Immature natural killer cell (primary cell): Measurements from ENCODE around the gene NEK1. TPM values are rescaled to one million over a fixed set of nuclear protein-coding genes. Genes with fewer than 3 reads are reported as not detected.
A peak's percentile ranks its signal among the peaks of the same experiment; 100 is the strongest.
"Not testable (repeated sequence)": the region's sequence is repeated elsewhere in the genome, so short reads cannot be mapped to it uniquely, and the experiment has no call there.

Experiments used
- DNase-seq, 3 donors: peaks; one replicate each; pipeline ENCODE4 v3.0.0; 2022; ENCODE audit warnings: mixed read lengths in 1 of 3
- H3K27ac Mint-ChIP-seq, 6 donors: one replicate each; pipeline ENCODE4 v1.8.0; 2020; ENCODE audit warnings: mixed read lengths in 6 of 6, mild to moderate bottlenecking in 5 of 6, inconsistent platforms in 4 of 6, moderate library complexity in 3 of 6
- H3K27me3 Mint-ChIP-seq, 3 donors: one replicate each; pipeline ENCODE4 v1.8.0; 2020 to 2021; ENCODE audit warnings: low read depth in 3 of 3, mild to moderate bottlenecking in 3 of 3, mixed read lengths in 3 of 3, moderate library complexity in 3 of 3, inconsistent platforms in 1 of 3
- H3K36me3 Mint-ChIP-seq, 3 donors: one replicate each; pipeline ENCODE4 v1.8.0; 2020; ENCODE audit warnings: mixed read lengths in 3 of 3, inconsistent platforms in 2 of 3, mild to moderate bottlenecking in 2 of 3
- H3K4me1 Mint-ChIP-seq, 2 donors: one replicate each; pipeline ENCODE4 v1.8.0; 2020; ENCODE audit warnings: inconsistent platforms in 2 of 2, mild to moderate bottlenecking in 2 of 2, mixed read lengths in 2 of 2, moderate library complexity in 1 of 2
- H3K4me3 Mint-ChIP-seq, 5 donors: one replicate each; pipeline ENCODE4 v1.8.0; 2020; ENCODE audit warnings: mild to moderate bottlenecking in 5 of 5, mixed read lengths in 5 of 5, inconsistent platforms in 3 of 5, moderate library complexity in 3 of 5
- H3K9me3 Mint-ChIP-seq, 6 donors: one replicate each; pipeline ENCODE4 v1.8.0; 2020; ENCODE audit warnings: mild to moderate bottlenecking in 6 of 6, mixed read lengths in 6 of 6, inconsistent platforms in 4 of 6, moderate library complexity in 3 of 6
- polyA plus RNA-seq, 3 donors: library from polyadenylated mRNA; unstranded; fragments of 300-500 nt; fragmentation: Illumina TruSeq; gene quantifications; one replicate each; pipeline ENCODE4 v1.2.3, GENCODE V29; 2021

Gene NEK1
- polyA plus RNA-seq, 3 donors from 2014 or later: 2.5 to 12.8 (median 5.8) TPM

- H3K27ac Mint-ChIP-seq: no peak overlapping the region
- H3K4me1 Mint-ChIP-seq: peaks cover 11 to 12% of the 10 kb centered on the region in 2 donors
- H3K36me3 Mint-ChIP-seq: peaks cover 28 to 35% (median 34%) of the 10 kb centered on the region in 3 donors
- no peak for DNase-seq
- no peak overlapping the region for H3K4me3 Mint-ChIP-seq
- peaks cover 0 to 1% (median 0%) of the 10 kb centered on the region in 3 donors for H3K27me3 Mint-ChIP-seq
- H3K9me3 Mint-ChIP-seq: peaks cover 15 to 28% (median 21%) of the 10 kb centered on the region in 6 donors
Measured at GRCh38 chr4:169440446-169440845, 171.9 kb downstream of the NEK1 start.

DNA sequence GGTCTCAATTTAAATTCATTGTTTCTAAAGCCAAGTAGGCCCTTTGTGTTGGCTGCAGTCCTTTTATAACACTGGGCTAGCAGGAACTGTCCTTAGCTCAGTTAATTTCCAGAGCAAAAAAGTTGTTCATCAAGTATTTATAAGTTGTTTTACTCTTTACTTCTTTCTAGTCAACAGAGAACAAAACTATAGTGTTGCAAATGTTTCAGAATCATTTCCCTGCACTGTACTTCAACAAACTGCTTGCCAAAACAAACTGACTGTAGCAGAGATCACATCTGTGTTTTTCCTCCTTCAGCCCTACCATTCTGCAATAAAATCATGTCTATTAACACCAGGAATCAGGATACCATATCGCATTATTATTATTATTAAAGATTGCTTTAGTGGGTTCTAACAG is 173.1 kb downstream of the NEK1 start:
- no peak for DNase-seq
- H3K27ac Mint-ChIP-seq: no peak overlapping the region
- H3K27me3 Mint-ChIP-seq: peaks cover 0 to 1% (median 0%) of the 10 kb centered on the region in 3 donors
- no peak overlapping the region for H3K4me3 Mint-ChIP-seq
- peaks cover 20 to 28% (median 22%) of the 10 kb centered on the region in 3 donors for H3K36me3 Mint-ChIP-seq
- peaks cover 8 to 19% (median 15%) of the 10 kb centered on the region in 6 donors for H3K9me3 Mint-ChIP-seq
- H3K4me1 Mint-ChIP-seq: peaks cover 11 to 12% of the 10 kb centered on the region in 2 donors

DNA sequence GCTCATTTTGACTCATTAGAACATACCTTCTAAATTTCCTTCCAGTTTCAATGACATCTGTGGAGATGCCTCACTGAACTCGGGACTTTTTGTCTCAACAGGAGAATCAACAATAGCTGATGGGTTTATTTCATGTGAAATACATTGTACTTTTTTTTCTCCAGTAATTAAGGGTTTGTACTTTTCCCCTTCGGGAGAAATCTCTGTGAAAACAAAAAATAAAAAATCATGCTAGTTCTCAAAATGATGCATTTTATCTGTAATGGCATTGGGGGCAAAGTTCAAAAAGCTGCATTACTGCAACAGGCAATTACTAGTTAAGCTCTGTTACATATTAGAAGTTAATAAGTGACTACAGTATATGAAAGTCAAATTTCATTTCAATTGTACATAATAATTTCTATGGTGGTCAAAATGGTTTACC is 174.3 kb downstream of the NEK1 start:
- DNase-seq: no peak
- Mint-ChIP-seq H3K27ac (no peak overlapping the region), H3K27me3 (peaks cover 0 to 1% (median 0%) of the 10 kb centered on the region in 3 donors), H3K9me3 (peaks cover under 1 to 7% (median 6%) of the 10 kb centered on the region in 6 donors), H3K36me3 (peaks cover 11 to 19% (median 13%) of the 10 kb centered on the region in 3 donors), H3K4me1 (peaks cover 11 to 12% of the 10 kb centered on the region in 2 donors), H3K4me3 (no peak overlapping the region)

DNA sequence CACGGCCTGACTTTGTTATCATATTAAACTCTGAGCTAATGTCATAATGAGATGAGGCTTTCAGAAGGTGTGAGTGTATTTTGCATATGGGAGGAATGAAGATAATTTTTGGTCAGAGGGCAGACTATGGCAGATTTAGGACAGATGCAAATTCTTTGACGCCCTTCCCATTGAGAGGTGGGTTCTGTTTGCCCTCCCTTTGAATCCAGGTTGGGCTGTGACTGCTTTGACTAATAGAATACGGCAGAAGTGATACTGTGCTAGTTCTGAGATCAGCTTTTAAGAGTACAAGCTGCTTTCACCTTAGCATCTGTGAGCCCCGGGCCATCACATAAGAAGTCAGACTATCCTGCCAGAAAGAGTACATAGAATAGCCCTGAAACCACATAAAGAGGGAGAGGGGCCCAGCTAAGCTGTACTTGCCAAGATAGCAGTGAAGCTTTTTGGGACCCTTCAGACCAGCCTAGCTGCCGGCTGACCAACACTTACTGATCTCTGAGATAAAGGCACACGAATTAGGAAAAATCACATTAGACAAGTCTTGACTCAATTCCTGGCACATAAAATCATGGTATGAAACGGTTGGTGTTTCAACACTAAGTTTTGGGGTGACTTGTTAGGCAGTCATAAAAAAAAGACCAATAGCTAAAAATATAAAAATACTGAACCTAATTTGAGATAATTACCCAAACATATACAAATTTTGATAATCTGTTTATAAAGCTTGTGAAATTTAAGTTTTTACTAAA is 174.9 kb downstream of the NEK1 start:
- no peak overlapping the region for H3K4me3 Mint-ChIP-seq
- DNase-seq: no peak
- H3K4me1 Mint-ChIP-seq: peaks cover 11 to 12% of the 10 kb centered on the region in 2 donors
- peaks cover 0 to 4% (median 3%) of the 10 kb centered on the region in 6 donors for H3K9me3 Mint-ChIP-seq
- H3K27ac Mint-ChIP-seq: no peak overlapping the region
- H3K27me3 Mint-ChIP-seq: peaks cover 0 to 1% (median 0%) of the 10 kb centered on the region in 3 donors
- peaks cover 9 to 16% (median 10%) of the 10 kb centered on the region in 3 donors for H3K36me3 Mint-ChIP-seq

DNA sequence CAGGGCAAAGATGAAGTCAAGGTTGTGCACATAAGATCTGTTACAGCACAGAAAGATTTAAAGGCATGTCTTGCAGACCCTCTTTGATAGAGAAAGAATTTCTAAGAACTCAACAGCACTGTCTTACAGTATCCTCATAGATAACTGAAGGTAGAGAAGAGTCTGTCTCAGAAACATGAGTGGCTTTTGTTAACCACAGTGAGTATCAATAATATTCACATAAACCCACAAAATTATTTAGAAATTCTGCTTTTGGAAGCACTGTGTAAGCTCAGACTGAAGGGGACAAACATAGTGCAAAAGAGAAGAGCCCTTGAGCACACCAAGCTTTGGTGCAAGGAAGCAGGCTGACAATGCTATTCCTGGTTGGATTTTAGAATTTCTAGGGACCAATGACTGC is 175.6 kb downstream of the NEK1 start:
- Mint-ChIP-seq H3K4me3 (no peak overlapping the region), H3K27me3 (peaks cover 0 to 1% (median 0%) of the 10 kb centered on the region in 3 donors), H3K36me3 (peaks cover 4 to 15% (median 6%) of the 10 kb centered on the region in 3 donors), H3K4me1 (peaks cover 10 to 11% of the 10 kb centered on the region in 2 donors), H3K27ac (no peak overlapping the region), H3K9me3 (no peaks in the 10 kb centered on the region)
- no peak for DNase-seq

- Mint-ChIP-seq H3K9me3 (no peaks in the 10 kb centered on the region), H3K27me3 (no peaks in the 10 kb centered on the region), H3K4me3 (no peak overlapping the region), H3K36me3 (peaks cover 12 to 33% (median 30%) of the 10 kb centered on the region in 3 donors), H3K27ac (no peak overlapping the region), H3K4me1 (no peaks in the 10 kb centered on the region)
- no peak for DNase-seq
Measured at GRCh38 chr4:169428376-169428775, 184.0 kb downstream of the NEK1 start.

DNA sequence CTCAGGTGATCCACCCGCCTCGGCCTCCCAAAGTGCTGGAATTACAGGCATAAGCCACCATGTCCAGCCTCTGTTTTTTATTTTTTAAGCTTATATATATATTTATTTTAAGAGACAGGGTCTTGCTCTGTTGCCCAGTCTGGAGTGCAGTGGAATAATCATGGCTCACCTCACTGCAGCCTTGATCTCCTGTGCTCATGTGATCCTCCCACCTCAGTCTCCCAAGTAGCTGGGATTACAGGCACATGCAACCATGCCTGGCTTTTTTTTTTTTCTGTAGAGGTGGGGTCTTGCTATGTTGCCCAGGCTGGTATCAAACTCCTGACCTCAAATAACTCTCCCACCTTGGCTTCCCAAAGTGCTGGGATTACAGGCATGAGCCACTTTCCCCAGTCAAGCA is 184.7 kb downstream of the NEK1 start:
- H3K27me3 Mint-ChIP-seq: not testable (repeated sequence)

DNA sequence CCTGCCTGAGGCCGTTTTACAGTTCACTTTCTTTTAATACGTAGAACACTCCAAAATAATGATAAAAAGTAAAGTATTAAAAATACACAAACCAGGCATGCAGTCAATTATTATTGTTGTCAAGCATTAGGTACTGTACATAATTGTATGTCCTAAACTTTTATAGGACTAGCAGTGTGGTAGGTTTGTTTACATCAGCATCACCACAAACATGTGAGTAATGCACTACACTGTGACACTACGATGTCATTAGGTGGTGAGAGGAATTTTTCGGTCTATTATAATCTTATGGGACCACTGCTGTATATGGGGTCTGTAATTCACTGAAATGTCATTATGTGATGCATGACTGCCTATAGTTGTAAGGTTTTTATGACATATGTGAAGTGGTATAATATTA is 192.1 kb downstream of the NEK1 start:
- Mint-ChIP-seq H3K9me3 (no peaks in the 10 kb centered on the region), H3K4me1 (no peaks in the 10 kb centered on the region), H3K36me3 (peaks cover 23 to 50% (median 40%) of the 10 kb centered on the region in 3 donors), H3K27ac (no peak overlapping the region), H3K4me3 (no peak overlapping the region), H3K27me3 (peaks cover 0 to 2% (median 0%) of the 10 kb centered on the region in 3 donors)
- no peak for DNase-seq

More for the DNA sequence above, 184.7 kb downstream of the NEK1 start:
- not testable (repeated sequence) for H3K4me3 Mint-ChIP-seq, H3K4me1 Mint-ChIP-seq, H3K27ac Mint-ChIP-seq, H3K9me3 Mint-ChIP-seq, DNase-seq
- peaks cover 12 to 33% (median 32%) of the 10 kb centered on the region in 3 donors for H3K36me3 Mint-ChIP-seq

DNA sequence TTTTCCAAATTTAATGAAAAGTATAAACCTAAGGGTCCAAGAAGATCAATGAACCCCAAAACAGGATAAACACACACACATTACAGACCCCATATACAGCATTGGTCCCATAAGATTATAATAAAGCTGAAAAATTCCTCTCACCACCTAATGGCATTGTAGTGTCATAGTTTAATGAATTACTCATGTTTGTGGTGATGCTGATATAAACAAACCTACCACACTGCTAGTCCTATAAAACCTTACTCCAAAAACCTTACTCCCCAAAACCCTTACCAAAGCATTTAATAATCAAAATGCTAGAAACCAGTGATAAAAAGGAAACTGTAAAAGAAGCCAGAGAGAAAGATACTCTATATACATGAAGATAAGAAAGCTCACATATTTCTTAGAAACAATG is 193.5 kb downstream of the NEK1 start:
- no peak for DNase-seq
- Mint-ChIP-seq H3K4me1 (no peaks in the 10 kb centered on the region), H3K27me3 (peaks cover 0 to 2% (median 0%) of the 10 kb centered on the region in 3 donors), H3K27ac (no peak overlapping the region), H3K36me3 (peaks cover 16 to 38% (median 31%) of the 10 kb centered on the region in 3 donors), H3K4me3 (no peak overlapping the region), H3K9me3 (no peaks in the 10 kb centered on the region)

DNA sequence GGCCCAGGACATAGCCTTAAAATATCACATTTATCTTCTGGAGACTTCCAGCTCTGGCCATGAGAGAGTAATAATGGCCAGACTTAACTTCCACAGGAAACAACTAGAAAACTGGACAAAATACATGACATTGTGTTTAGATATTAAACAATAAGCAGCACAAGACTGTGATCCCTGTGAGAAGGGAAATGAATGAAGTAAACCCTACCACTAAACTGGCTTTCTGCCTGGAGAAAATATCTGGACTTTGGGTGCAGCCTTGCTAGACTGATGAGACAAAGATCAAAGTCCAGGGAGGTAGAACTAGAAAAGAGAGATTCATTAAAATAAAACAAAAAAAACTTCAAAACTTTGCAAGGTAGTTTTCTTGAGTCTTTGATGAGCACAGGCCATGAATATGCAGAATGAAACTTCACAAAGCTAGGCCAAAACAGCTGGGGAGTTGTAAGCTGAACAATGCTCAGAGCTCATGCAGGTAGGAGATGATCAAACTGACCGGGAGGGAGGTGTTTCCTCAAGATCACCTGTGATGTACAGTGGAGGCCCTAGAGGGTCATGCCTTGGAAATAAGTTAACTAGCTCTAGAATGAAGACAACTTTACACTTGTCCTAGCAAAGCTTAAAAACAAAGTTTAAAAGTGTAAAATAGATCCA is 194.6 kb downstream of the NEK1 start:
- Mint-ChIP-seq H3K9me3 (no peaks in the 10 kb centered on the region), H3K4me1 (no peaks in the 10 kb centered on the region), H3K27ac (no peak overlapping the region), H3K27me3 (peaks cover 0 to 2% (median 0%) of the 10 kb centered on the region in 3 donors), H3K36me3 (peaks cover 16 to 33% (median 30%) of the 10 kb centered on the region in 3 donors), H3K4me3 (no peak overlapping the region)
- DNase-seq: no peak

DNA sequence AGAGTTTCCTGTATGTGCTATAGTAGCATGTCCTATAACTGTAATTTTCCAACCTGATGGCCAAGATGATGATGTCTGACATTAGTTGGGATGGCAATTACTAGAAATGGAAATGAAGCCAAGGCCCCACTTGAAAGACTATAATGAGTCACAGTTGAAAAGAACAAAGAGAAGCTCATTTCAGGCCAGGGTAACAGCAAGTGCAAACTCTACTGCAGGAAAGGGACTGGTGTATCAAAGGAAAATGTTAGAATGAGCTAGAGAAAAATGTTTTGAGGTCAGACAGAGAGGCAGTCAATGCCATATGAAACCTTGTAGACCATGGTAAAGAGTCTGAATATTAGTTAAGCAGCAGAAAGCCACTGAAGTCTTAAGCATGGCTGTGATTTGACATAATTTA is 195.4 kb downstream of the NEK1 start:
- Mint-ChIP-seq H3K27ac (no peak overlapping the region), H3K36me3 (peaks cover 12 to 28% (median 24%) of the 10 kb centered on the region in 3 donors), H3K4me1 (peaks cover 0 to 1% of the 10 kb centered on the region in 2 donors), H3K27me3 (peaks cover 0 to 2% (median 0%) of the 10 kb centered on the region in 3 donors), H3K4me3 (no peak overlapping the region), H3K9me3 (no peaks in the 10 kb centered on the region)
- no peak for DNase-seq

- Mint-ChIP-seq H3K27ac (no peak overlapping the region), H3K4me1 (peaks cover under 1 to 7% of the 10 kb centered on the region in 2 donors), H3K27me3 (peaks cover 0 to under 1% (median 0%) of the 10 kb centered on the region in 3 donors), H3K9me3 (no peaks in the 10 kb centered on the region), H3K4me3 (no peak overlapping the region), H3K36me3 (peaks cover 7 to 22% (median 22%) of the 10 kb centered on the region in 3 donors)
- no peak for DNase-seq
Measured at GRCh38 chr4:169416461-169416860, 195.9 kb downstream of the NEK1 start.

DNA sequence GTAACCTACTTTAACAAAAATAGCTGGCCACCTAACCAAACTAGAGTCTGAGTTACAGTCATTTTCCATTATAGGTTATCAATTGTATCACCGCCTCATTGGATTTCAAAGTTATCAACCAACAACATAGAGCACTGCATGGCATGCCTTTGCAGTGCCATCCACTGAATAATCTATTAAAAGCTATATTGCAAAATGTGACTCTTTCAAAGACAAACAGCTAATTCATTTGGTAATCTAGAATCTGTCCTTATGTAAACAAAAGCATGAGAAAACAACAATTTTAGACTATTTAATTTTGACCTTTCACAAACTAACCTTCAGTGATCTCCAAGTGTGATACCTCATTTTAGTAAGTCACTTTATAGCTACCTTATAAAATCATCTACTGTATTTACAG is 197.5 kb downstream of the NEK1 start:
- Mint-ChIP-seq H3K27ac (no peak overlapping the region), H3K4me1 (peaks cover 16 to 22% of the 10 kb centered on the region in 2 donors), H3K9me3 (no peaks in the 10 kb centered on the region), H3K4me3 (no peak overlapping the region), H3K27me3 (no peaks in the 10 kb centered on the region), H3K36me3 (peaks cover 6 to 18% (median 16%) of the 10 kb centered on the region in 3 donors)
- no peak for DNase-seq

- Mint-ChIP-seq H3K27ac (peak overlapping the region in 3 of 6 donors; percentile 10 to 63 (median 24)), H3K4me3 (no peak overlapping the region)
Measured at GRCh38 chr4:169412046-169412445, 200.3 kb downstream of the NEK1 start.

More at GRCh38 chr4:169412046-169412445, 200.3 kb downstream of the NEK1 start:
- DNase-seq: no peak
- Mint-ChIP-seq H3K9me3 (no peaks in the 10 kb centered on the region), H3K36me3 (peaks cover 2 to 6% (median 2%) of the 10 kb centered on the region in 3 donors), H3K4me1 (peaks cover 19 to 26% of the 10 kb centered on the region in 2 donors), H3K27me3 (no peaks in the 10 kb centered on the region)
